Psoas muscle (tissue), 8 donors: ENCODE results near the gene KRTAP1-4. TPM values are rescaled to one million over a fixed set of nuclear protein-coding genes. Genes with fewer than 3 reads are reported as not detected.

ENCODE experiments used
- ATAC-seq, 4 donors: fragments of 200-7000 bp; cut with Tn5 transposase; one replicate each; pipeline ENCODE4 v1.9.1; 2020; ENCODE audit warnings: moderate library complexity in 3 of 4, mild to moderate bottlenecking in 2 of 4
- DNase-seq, 2 donors: peaks; one replicate each; pipeline ENCODE4 v3.0.0-alpha.2; 2020
- H3K27ac ChIP-seq: fragments of 200-600 bp; one replicate; pipeline ENCODE4 v1.8.0; 2022
- H3K27me3 ChIP-seq, 3 donors: fragments of 200-600 bp in 1 of 3; one replicate each; pipeline versions ENCODE4 v1.6.1 to v1.8.0; 2013 to 2022; ENCODE audit warnings: low read length in 2 of 3, mild to moderate bottlenecking in 2 of 3, moderate library complexity in 1 of 3; ENCODE audit not compliant: insufficient read depth in 3 of 3
- H3K36me3 ChIP-seq, 2 donors: fragments of 200-600 bp in 1 of 2; one replicate each; pipeline versions ENCODE4 v1.6.1 to v1.8.0; 2013 to 2022; ENCODE audit warnings: low read depth in 1 of 2, mild to moderate bottlenecking in 1 of 2, moderate library complexity in 1 of 2; ENCODE audit not compliant: insufficient read depth in 1 of 2
- H3K4me1 ChIP-seq: fragments of 200-600 bp; one replicate; pipeline ENCODE4 v1.8.0; 2022
- H3K4me3 ChIP-seq: fragments of 200-600 bp; one replicate; pipeline ENCODE4 v1.8.0; 2022; ENCODE audit warnings: mild to moderate bottlenecking
- H3K9me3 ChIP-seq: fragments of 200-600 bp; one replicate; pipeline ENCODE4 v1.8.0; 2022
- CTCF ChIP-seq: fragments of 200-600 bp; IDR thresholded peaks from one replicate; pipeline ENCODE4 v1.8.0; 2022; ENCODE audit warnings: antibody characterized with exemption
- WGBS, 3 donors: extraction: QIAGEN DNeasy Blood & Tissue Kit; methylation state at CpG; one replicate each; pipeline versions ENCODE4 v1.1.6 to v1.1.7; 2013; 5-methylcytosine and 5-hydroxymethylcytosine counted together
- intact Hi-C, 2 donors: fragments of 100-400 bp; cut with DNase I; formaldehyde crosslinking; loops; one replicate each; pipeline versions ENCODE4 v1.11.0 to v1.14.2; 2022
- polyA plus RNA-seq, 3 donors: library from polyadenylated mRNA; stranded (reverse); fragments of 200-250 nt; gene quantifications; one replicate each; pipeline ENCODE4 v1.2.3, GENCODE V29; 2013
- total RNA-seq, 4 donors: library from RNA; stranded (reverse); fragmentation: NEBNext Ultra II Directional in 2 of 4; extraction: Animal tissue kit (Norgen Biotek cat#: 25700) in 2 of 4; gene quantifications; one replicate each; pipeline versions ENCODE4 v1.2.1 to v1.2.4, GENCODE V29; 2021 to 2023
- donor health status: healthy with polysubstance abuse.
- donor health status: DM: no; HTN: no; CAD: no; lungs with moderate emphysema.
- donor health status: Bipolar disorder and iron deficiency.
- donor health status: healthy.
- donor health status: DM: yes; HTN: yes; CAD: no.
- donor health status: DM: no; HTN: no; CAD: no.
- donor health status: DM: no; HTN: no; CAD: no.
- donor health status: DM: yes; HTN: yes; CAD: no.

KRTAP1-4 gene
- total and polyA plus RNA-seq, 7 donors = not detected

GRCh38 chr17:40997361-40997760, 32.6 kb downstream of the KRTAP1-4 start:
- no peak for DNase-seq
- no peaks in the 10 kb centered on the region for H3K4me1 ChIP-seq
- no peaks in the 10 kb centered on the region for H3K9me3 ChIP-seq
- no peak for TF ChIP-seq CTCF
- no peaks in the 10 kb centered on the region for H3K36me3 ChIP-seq
- no peak for ATAC-seq
- H3K4me3 ChIP-seq = no peak overlapping the region
- H3K27me3 ChIP-seq = peaks cover 0 to 12% (median 5%) of the 10 kb centered on the region in 3 donors
- intact Hi-C loops = no loop called here
- WGBS, 3 donors = 53 to 63% (median 62%) methylated on average over 2 of the region's 2 CpGs
- H3K27ac ChIP-seq = no peak overlapping the region

- Histone ChIP-seq H3K9me3 (no peaks in the 10 kb centered on the region), H3K4me3 (no peak overlapping the region), H3K27me3 (peaks cover 0 to 12% (median 5%) of the 10 kb centered on the region in 3 donors), H3K27ac (no peak overlapping the region), H3K36me3 (no peaks in the 10 kb centered on the region), H3K4me1 (no peaks in the 10 kb centered on the region)
- intact Hi-C loops = no loop called here
- DNase-seq = no peak
- ATAC-seq = no peak
- WGBS, 3 donors = 82 to 94% (median 90%) methylated on average over 4 of the region's 4 CpGs
- no peak for TF ChIP-seq CTCF
Observed at GRCh38 chr17:40996829-40997228, 33.2 kb downstream of the KRTAP1-4 start.

GRCh38 chr17:40995116-40995515, 34.9 kb downstream of the KRTAP1-4 start:
- Histone ChIP-seq H3K27me3 (peaks cover 0 to 5% (median 4%) of the 10 kb centered on the region in 3 donors), H3K36me3 (no peaks in the 10 kb centered on the region), H3K4me3 (no peak overlapping the region), H3K9me3 (no peaks in the 10 kb centered on the region), H3K27ac (no peak overlapping the region), H3K4me1 (no peaks in the 10 kb centered on the region)
- intact Hi-C loops = no loop called here
- TF ChIP-seq CTCF = no peak
- ATAC-seq (no peak), DNase-seq (no peak)
- 63 to 74% (median 64%) methylated on average over 1 of the region's 1 CpG for WGBS, 3 donors

DNA sequence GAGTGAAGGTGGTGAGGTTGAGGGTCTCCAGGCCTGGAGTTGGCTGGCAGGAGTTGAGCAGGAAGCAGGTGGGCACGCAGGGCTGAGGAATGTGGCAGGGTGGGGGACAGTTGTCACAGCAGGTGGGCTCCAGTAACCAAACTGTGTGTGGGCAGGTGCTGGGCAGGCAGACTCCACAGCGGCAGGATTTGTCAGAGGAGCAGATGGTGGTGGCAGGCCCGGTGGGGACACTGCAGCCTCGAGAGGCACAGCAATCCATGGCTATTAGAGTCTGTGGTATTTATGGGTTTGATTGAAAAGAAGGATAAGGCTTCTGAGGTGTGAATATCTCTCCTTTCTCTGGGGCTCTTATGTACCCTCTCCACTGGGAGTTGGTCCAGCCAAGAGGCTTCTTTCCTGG, 36.2 kb downstream of the KRTAP1-4 start, which contains the start of gene KRTAP3-3:
KRTAP3-3 (minus strand) TSS at position 326 of the 400 bp plus-strand sequence; CDS start at position 259, 67 bp downstream.
- H3K4me3 ChIP-seq = no peak within 1 kb of the TSS
- DNase-seq = no peak
- WGBS, 3 donors = 28 to 35% (median 28%) methylated on average over 4 of the region's 4 CpGs
- intact Hi-C loops = no loop called here
- H3K27ac ChIP-seq = no peak within 1 kb of the TSS
- H3K27me3 ChIP-seq = peaks cover 0 to 4% (median 0%) of the 10 kb centered on the region in 3 donors
- TF ChIP-seq CTCF = no peak
- H3K36me3 ChIP-seq = no peaks in the 10 kb centered on the region
- no peaks in the 10 kb centered on the region for H3K9me3 ChIP-seq
- no peaks in the 10 kb centered on the region for H3K4me1 ChIP-seq
- no peak for ATAC-seq

DNA sequence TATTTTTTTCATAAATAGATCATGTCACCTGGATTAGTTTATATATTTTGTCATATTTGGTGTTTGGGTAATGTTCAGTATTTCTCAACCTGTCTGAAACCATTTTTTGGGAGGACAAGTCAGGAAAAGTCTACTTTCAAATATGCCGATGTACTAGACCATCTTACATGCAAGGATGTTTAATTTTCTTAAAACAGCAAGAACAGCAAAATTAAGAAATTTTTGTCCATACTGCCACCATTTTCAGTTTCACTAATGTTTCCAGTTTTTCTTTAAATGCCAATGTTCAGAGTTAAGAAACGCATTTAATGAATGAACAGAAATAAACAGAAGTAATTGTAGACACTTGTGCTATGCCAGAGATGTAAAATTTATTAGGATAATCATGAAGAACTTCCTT, 36.9 kb downstream of the KRTAP1-4 start:
- Histone ChIP-seq H3K27ac (no peak overlapping the region), H3K4me1 (no peaks in the 10 kb centered on the region), H3K4me3 (no peak overlapping the region), H3K36me3 (no peaks in the 10 kb centered on the region), H3K9me3 (no peaks in the 10 kb centered on the region), H3K27me3 (peaks cover 0 to 4% (median 0%) of the 10 kb centered on the region in 3 donors)
- intact Hi-C loops = no loop called here
- no peak for ATAC-seq
- no peak for DNase-seq
- TF ChIP-seq CTCF = no peak
- WGBS, 3 donors = 93 to 95% (median 94%) methylated on average over 2 of the region's 2 CpGs
